Measurements from ENCODE around the gene CEP170B. TPM values are rescaled to one million over a fixed set of nuclear protein-coding genes. Genes with fewer than 3 reads are reported as not detected.

The CEP170B gene
- total and polyA plus RNA-seq, 2 of the 13 experiments (the other 11 are each of a cell fraction or from before 2014, with no cell fraction given): 4.3 to 8.8 TPM

DNA sequence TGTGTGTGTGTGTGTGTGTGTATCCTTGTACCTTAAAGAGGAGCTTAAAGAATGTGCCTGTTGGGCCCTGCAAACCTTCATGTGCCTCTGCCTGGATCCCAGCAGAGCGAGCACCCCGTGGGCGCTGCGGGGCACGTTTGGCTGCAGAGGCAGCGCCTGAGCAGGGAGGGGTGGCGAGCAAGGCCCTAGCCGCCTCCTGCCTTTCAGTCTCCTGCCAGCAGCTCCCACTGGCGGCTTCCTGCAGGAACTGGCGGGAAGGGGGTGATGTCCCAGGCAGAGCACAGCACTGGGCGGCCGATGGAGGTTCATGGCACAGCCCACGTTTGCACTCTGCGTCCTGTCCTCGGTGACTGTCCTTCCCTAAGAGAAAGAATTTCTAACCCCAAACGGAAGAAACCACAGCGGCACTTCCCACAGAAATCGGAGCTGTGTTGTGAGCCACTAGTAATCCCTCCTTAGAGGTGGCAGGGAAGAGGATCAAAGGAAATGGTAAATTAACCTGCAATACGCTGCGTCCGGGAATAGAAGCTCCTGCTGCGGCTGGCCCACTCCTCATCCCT lies 44.3 kb upstream of the CEP170B start (continued):
- TF ChIP-seq ZSCAN12 (CRISPR knock-in tag; IDR thresholded peaks at IDR 0.05) (no peak), ZNF737 (CRISPR knock-in tag; IDR thresholded peaks at IDR 0.05; ENCODE audit: borderline replicate concordance) (no peak), SIN3A (IDR thresholded peaks at IDR 0.05; ENCODE audit: borderline replicate concordance, low read depth, low read length) (no peak), ERF (CRISPR knock-in tag; IDR thresholded peaks at IDR 0.05) (0 out of 2 replicates have a peak, but pooled peaks have one; percentile 31), NR2F1 (CRISPR knock-in tag; IDR thresholded peaks at IDR 0.05) (no peak), RXRA (CRISPR knock-in tag; IDR thresholded peaks at IDR 0.05) (0 out of 2 replicates have a peak, but pooled peaks have one; percentile 24), JUN (CRISPR knock-in tag; IDR thresholded peaks at IDR 0.05) (no peak), HDAC2 (CRISPR knock-in tag; IDR thresholded peaks at IDR 0.05) (0 out of 2 replicates have a peak, but pooled peaks have one; percentile 46), PHF8 (CRISPR knock-in tag; IDR thresholded peaks at IDR 0.05) (peak; percentile 36; the same call in 1 of the 2 replicates), CBX5 (CRISPR knock-in tag; IDR thresholded peaks at IDR 0.05; ENCODE audit: borderline replicate concordance) (no peak), RARA (CRISPR knock-in tag; IDR thresholded peaks at IDR 0.05) (0 out of 2 replicates have a peak, but pooled peaks have one; percentile 13), ZNF3 (CRISPR knock-in tag; IDR thresholded peaks at IDR 0.05) (no peak), PHF5A (CRISPR knock-in tag; IDR thresholded peaks at IDR 0.05; ENCODE audit: low read depth, unreplicated experiment) (no peak), ZHX2 (IDR thresholded peaks at IDR 0.05; ENCODE audit: low read depth) (no peak), ZHX2 (CRISPR knock-in tag; IDR thresholded peaks at IDR 0.05; ENCODE audit: borderline replicate concordance) (no peak), ZXDC (CRISPR knock-in tag; IDR thresholded peaks at IDR 0.05) (no peak)
- TF ChIP-seq, protein P1, sequence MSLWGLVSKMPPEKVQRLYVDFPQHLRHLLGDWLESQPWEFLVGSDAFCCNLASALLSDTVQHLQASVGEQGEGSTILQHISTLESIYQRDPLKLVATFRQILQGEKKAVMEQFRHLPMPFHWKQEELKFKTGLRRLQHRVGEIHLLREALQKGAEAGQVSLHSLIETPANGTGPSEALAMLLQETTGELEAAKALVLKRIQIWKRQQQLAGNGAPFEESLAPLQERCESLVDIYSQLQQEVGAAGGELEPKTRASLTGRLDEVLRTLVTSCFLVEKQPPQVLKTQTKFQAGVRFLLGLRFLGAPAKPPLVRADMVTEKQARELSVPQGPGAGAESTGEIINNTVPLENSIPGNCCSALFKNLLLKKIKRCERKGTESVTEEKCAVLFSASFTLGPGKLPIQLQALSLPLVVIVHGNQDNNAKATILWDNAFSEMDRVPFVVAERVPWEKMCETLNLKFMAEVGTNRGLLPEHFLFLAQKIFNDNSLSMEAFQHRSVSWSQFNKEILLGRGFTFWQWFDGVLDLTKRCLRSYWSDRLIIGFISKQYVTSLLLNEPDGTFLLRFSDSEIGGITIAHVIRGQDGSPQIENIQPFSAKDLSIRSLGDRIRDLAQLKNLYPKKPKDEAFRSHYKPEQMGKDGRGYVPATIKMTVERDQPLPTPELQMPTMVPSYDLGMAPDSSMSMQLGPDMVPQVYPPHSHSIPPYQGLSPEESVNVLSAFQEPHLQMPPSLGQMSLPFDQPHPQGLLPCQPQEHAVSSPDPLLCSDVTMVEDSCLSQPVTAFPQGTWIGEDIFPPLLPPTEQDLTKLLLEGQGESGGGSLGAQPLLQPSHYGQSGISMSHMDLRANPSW (CRISPR knock-in tag; IDR thresholded peaks at IDR 0.05; ENCODE audit: borderline replicate concordance): no peak
